Ovary (tissue), 3 donors: ENCODE data around the gene DCBLD1.

ENCODE experiments used
- CTCF ChIP-seq, 3 donors: fragments of 450-650 bp in 2 of 3; fragments of 200-600 bp in 1 of 3; IDR thresholded peaks; one replicate each; pipeline versions ENCODE4 v1.5.1 to v1.8.0; 2016 to 2022; ENCODE audit warnings: antibody characterized with exemption in 3 of 3, mild to moderate bottlenecking in 1 of 3
- POLR2A ChIP-seq: fragments of 450-650 bp; IDR thresholded peaks from one replicate; pipeline ENCODE4 v1.6.1; 2017; ENCODE audit warnings: antibody characterized with exemption, mild to moderate bottlenecking, moderate library complexity
- donor health status: DM: no; HTN: no; CAD: no.

GRCh38 chr6:117494283-117494682 lies 11.8 kb downstream of the DCBLD1 start:
- TF ChIP-seq POLR2A (no peak), CTCF (IDR thresholded peaks at IDR 0.05) (no peak)
